GM21423 (cell line): ENCODE results near the gene DNAJC15.
"Not testable (repeated sequence)": the region's sequence is repeated elsewhere in the genome, so short reads cannot be mapped to it uniquely, and the experiment has no call there.

Experiments used
- ATAC-seq: cut with Tn5 transposase; IDR thresholded peaks from one replicate; pipeline ENCODE4 v1.9.1; 2021; ENCODE audit warnings: mild to moderate bottlenecking, moderate library complexity; ENCODE audit not compliant: unreplicated experiment

Gene DNAJC15

GRCh38 chr13:43003010-43003409, 20.4 kb upstream of the DNAJC15 start:
- no peak for ATAC-seq

GRCh38 chr13:43003729-43004128, 19.7 kb upstream of the DNAJC15 start:
- no peak for ATAC-seq

DNA sequence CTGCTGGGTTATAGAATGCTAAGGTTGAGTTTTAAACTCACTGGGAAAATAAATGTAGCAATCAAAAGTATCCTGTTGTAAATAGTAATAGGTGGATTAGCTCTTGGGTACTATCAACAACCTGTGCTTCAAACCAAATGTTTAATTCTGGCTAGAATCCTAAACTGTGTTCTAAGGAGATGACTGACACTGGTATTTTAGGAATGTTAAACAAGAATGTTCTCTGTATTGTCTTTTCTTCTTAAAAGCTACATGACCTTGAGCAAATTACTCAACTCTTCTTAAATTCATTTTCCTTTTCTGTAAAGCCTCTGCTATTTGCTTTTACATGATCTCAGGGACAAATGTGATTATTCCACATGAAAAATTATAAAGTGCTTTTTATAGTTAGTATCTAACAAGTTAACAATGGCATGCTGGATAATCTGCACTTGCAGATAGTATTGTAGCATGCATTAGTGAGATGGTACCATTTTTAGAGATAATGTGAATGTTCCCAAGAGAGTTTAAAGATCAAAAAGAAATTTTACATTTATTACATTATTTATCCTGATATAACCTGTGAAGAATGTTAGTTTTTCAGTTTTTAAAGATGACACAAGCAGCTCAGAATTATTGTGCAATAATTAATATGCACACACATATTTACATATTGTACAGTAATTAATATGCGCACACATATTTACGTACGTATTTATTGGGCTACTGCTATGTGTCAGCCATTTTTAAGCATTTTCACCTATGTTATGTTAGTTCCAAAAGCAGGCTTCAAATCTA, 17.7 kb upstream of the DNAJC15 start:
- no peak for ATAC-seq

DNA sequence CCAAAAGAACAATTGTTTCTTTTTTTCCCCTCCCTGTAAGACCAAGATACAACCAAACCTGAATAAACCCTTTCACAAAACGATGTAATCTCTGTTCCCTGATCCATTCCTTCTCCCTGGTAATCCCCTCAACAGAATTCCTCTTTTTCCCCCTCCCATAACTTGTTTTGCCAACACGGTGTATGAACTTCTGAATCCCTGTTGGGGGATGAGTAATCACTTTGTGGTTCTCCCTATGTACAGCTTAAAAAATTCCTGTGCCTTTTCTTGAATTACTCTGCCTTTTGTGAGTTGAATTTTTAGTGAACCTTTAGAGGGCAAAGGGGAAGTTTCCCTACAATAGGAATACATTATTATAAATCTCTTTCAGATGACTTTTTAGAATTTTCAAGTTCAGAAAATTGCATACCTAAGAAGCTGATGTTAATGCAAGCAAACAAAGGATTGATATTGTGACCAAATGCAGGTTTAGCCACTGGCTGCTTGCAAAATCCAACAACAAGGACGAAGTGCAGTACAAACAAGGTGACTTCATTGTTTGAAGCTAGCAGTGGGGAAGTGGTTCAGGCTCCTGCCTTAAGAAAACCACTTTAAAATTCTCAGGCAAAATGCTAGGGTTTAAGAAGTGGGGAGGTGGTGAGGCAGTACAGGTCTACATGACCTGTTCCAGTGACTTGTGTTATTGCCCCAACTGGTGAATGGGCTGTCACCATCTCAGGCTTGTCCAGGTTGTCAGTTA, 16.3 kb upstream of the DNAJC15 start:
- ATAC-seq: no peak

- no peak for ATAC-seq
Measured at GRCh38 chr13:43008596-43008995, 14.8 kb upstream of the DNAJC15 start.

- no peak for ATAC-seq
Measured at GRCh38 chr13:43009506-43009905, 13.9 kb upstream of the DNAJC15 start.

DNA sequence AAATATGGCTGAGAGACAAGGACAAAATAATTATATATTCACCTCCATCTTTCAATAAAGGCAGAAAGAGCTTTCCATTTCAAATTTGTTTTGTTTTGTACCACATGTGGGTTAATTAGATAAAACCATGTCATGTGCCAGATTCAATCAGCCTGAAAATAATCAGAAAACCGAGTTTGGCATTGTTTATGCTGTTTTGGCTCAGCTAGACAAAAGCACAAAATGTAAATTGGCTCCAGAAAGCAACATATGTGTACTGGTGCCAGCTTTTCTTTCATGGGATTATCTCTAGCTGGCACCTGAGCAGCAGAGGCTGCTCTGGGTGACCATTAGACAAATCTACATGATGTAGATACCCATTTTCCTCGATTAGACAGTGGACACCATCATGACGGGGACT, 9.2 kb upstream of the DNAJC15 start:
- ATAC-seq: no peak

DNA sequence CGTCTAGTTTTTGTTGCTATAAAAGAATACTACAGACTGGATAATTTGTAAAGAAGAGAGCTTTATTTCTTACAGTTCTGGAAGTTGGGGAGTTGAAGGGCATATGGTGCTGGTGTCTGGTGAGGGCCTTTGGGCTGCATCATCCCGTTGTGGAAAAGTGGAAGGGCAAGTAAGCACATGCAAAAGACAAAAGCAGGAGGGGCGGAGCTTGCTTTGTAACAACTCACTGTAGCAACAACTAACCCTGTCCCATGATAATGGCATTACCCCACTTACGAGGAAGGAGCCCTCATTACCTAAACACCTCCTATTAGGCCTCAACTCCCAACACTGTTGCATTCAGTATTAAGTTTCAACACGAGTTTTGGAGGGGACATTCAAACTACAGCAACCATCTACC, 7.2 kb upstream of the DNAJC15 start:
- ATAC-seq: no peak

GRCh38 chr13:43019811-43020210, 3.6 kb upstream of the DNAJC15 start:
- no peak for ATAC-seq

- no peak for ATAC-seq
Measured at GRCh38 chr13:43020794-43021193, 2.6 kb upstream of the DNAJC15 start.

DNA sequence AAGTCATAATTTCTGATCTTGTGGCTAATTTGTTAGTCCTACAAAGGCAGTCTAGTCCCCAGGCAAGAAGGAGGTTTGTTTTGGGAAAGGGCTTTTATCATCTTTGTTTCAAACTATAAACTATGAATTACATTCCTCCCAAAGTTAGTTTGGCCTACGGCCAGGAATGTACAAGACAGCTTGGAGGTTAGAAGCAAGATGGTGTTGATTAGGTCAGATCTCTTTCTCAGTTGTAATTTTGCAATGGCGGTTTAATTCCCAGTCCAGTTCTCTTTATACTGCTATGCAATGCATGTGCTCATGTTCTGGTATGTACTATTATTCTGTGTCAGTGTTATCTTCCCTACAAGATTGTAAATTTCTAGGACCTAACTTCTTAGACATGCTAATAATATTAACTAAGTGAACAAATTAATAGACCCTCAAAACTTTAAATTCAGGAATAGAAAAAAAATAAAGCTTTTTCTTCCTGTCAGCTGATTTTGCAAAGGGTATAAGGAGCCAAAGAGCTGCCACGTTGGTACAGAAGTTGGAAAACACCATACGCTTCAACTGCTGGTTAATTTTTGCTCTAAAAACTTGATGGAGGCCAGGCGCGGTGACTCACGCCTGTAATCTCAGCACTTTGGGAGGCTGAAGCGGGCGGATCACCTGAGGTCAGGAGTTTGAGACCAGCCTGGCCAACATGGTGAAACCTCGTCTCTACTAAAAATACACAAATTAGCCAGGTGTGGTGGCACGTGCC, 1.3 kb upstream of the DNAJC15 start:
- no peak for ATAC-seq

GRCh38 chr13:43022934-43023288, 475 bp upstream of the DNAJC15 start:
- ATAC-seq: no peak

- ATAC-seq: no peak
Measured at GRCh38 chr13:43026262-43026661, 2.9 kb downstream of the DNAJC15 start.

DNA sequence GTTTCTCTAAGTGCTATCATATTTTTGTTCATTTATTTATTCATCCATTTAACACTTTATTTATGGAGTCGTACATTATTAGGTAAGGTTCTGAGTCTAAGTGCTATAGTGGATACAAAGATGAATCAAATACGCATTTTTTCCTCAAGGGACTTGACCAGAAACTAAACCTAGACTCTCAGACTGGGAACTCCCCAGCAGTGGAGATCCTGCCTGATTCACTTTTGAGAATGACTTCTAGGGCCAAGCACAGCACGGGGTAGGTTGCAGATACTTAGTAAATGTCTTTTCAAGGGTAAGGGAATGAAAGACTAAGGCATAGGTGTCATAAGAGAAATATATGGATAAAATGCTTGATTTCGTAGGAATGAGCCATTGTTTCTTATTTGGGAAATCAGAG, 7.2 kb downstream of the DNAJC15 start:
- ATAC-seq: no peak

DNA sequence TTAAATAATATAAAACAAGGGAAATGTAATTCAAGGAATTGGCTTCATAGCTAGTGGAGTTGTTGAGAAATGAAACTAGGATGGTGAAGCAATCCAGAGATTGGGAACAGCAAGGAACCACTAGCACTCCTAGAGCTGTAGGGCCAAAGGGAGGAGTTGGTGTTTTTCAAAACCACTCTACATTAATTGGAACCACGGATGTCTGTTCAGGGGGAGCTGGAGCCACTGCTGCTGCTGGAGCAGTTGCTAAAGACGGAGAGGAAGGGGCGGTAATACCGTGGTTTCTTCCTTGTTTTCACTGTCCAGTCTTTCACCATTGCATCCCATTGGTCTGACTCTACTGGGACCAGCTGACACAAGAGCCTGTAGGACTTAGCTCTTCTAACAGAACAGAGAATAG, 8.5 kb downstream of the DNAJC15 start:
- ATAC-seq: no peak

DNA sequence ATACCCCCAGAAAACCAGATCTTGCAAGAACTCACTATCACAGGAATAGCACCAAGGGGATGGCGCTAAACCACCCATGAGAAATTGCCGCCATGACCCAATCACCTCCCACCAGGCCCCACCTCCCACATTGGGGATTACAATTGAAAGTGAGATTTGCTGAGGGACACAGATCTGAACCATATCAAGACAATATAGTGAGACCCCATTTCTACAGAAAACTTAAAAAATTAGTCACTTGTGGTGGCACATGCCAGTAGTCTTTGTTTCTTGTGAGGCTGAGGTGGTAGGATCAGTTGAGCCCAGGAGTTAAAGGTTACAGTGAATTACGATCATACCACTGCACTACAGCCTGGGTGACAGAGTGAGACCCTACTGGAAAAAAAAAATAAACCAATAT, 9.7 kb downstream of the DNAJC15 start:
- no peak for ATAC-seq

DNA sequence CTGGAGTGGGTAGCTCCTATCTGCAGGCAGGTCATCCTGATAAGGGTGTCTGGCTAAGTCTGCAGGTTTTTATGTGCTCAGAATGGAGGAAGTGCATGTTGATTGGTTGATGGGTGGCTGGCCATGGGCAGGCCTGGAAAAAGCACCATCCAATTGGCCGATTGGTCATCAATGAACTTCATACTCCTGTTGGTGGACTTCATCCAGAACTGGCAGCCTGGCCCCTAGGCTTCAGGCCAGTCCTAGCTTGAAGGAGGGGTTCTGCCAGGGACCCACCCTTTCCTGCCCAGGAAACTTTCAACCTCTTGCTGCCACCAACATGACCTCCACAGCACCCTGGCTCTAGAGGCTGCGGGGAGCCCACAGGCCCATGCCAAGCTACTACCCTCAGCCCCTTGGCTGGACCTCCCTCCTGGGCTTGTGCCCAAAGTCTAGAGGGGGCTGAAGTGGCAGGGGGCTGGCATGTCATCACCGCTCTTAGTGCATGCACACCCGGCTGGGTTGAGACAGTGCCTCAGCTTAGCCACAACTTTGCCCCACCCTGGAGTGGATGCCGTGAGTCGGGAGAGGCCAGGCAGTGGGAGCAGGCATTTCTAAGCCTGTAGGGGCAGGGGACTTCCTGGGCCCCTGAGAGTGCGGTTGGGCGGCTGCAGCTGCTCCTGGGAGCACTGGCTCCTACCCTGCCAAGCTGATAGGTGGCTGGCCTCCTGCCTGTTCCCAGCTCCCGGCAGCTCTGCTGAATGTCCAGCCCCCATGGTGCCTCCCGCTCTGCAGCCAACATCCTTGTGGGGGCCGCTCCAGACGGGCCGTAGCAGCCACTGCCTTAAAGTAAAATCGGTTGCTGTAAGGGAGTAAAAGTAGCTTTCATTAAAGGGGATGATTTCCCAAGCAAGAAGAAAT, 13.2 kb downstream of the DNAJC15 start:
- ATAC-seq: no peak

DNA sequence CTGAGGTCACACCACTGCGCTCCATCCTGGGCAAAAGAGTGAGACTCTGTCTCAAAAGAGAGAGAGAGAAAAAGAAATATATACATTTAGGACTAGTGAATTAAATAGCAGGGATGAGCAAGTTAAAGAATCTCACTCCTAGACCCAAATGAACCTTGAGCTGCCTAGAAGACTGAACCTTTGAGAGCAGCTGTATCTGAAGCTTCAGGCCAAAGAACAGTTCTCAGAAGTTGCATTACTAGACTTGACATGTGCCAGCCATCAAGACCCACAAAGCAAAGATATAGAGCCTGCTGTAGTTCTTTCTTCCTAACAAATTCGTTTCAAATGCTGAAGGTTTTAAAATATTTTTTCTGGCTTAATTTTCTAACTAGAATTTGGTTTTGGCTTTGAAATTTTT, 16.6 kb downstream of the DNAJC15 start:
- no peak for ATAC-seq

GRCh38 chr13:43040581-43041368, 17.4 kb downstream of the DNAJC15 start:
- not testable (repeated sequence) for ATAC-seq

DNA sequence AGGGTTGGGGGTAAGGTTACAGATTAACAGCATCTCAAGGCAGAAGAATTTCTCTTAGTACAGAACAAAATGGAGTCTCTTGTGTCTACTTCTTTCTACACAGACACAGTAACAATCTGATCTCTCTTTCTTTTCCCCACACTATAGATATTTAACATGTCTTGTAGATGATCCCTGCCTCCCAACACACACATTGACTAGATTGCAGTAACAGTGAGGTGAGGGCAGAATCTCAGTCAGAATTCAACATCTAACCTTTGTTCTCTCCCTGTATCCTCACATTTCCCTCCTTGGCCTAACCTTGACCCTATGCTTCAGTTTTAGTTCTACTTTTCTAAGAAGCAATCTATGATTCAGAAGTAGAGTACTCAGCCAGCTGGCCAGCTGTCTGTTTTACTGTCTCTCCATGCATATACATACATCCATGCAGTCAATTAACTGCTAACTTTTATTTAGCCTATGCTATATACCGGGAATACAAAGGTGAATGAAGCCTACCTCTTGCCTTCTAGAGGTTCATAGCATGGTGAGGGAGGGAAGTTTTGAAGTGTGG, 18.1 kb downstream of the DNAJC15 start:
- peak; percentile 50 for ATAC-seq
